Prostate gland (tissue), 2 donors: ENCODE data around the gene SENP2.
"Not testable (repeated sequence)": the region's sequence is repeated elsewhere in the genome, so short reads cannot be mapped to it uniquely, and the experiment has no call there.

Experiments
- CTCF ChIP-seq, 4 experiments: fragments of 200-600 bp in 2 of 4; fragments of 450-650 bp in 2 of 4; sonication (generic) in 2 of 4; IDR thresholded peaks; 1 replicate in 3 of 4; 2 replicates in 1 of 4; pipeline ENCODE4 v1.5.1; 2016 to 2019; ENCODE audit warnings: antibody characterized with exemption in 4 of 4, mild to moderate bottlenecking in 2 of 4, moderate library complexity in 2 of 4
- POLR2A ChIP-seq: fragments of 450-650 bp; IDR thresholded peaks from one replicate; pipeline ENCODE4 v1.6.1; 2016; ENCODE audit warnings: antibody characterized with exemption, mild to moderate bottlenecking
- POLR2AphosphoS5 ChIP-seq: sonication (generic); formaldehyde crosslinking; IDR thresholded peaks from one replicate; pipeline ENCODE4 v1.6.1; 2017; ENCODE audit warnings: antibody characterized with exemption

DNA sequence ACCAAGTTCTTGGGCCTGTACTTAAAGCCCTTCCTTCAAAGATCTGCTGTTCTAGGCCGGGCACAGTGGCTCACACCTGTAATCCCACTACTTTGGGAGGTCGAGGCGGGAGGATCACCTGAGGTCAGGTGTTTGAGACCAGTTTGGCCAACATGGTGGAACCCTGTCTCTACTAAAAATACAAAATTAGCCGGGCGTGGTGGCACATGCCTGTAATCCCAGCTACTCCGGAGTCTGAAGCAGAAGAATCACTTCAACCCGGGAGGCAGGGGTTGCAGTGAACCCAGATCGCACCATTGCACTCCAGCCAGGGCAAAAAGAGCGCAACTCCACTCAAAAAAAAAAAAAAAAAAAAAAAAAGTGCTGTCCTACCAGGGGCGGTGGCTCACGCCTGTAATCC lies 52.6 kb downstream of the SENP2 start:
- TF ChIP-seq CTCF (IDR thresholded peaks at IDR 0.05); POLR2AphosphoS5; POLR2A: not testable (repeated sequence)
